H4 (cell line): ENCODE data around the gene DNAJC3. TPM values are rescaled to one million over a fixed set of nuclear protein-coding genes. Genes with fewer than 3 reads are reported as not detected.
"Not testable (repeated sequence)": the region's sequence is repeated elsewhere in the genome, so short reads cannot be mapped to it uniquely, and the experiment has no call there.

ENCODE experiments used
- DNase-seq: peaks from one replicate; pipeline ENCODE4 v3.0.0-alpha.2; 2015; ENCODE audit warnings: low spot score
- total RNA-seq: library from RNA; depleted of rRNA; stranded (reverse); fragments of >200 nt; shearing (Covaris generic); gene quantifications from 2 replicates; pipeline ENCODE4 v1.2.3, GENCODE V29; 2014

DNAJC3 gene
- total RNA-seq, 1 experiment from 2014 or later: 29.1 TPM

GRCh38 chr13:95671597-95671996 is 5.3 kb upstream of the DNAJC3 start:
- no peak for DNase-seq

GRCh38 chr13:95676105-95676761 is 706 bp upstream of the DNAJC3 start:
- peak; percentile 9 for DNase-seq

- DNase-seq: no peak
Measured at GRCh38 chr13:95677564-95678266, 776 bp downstream of the DNAJC3 start.

DNA sequence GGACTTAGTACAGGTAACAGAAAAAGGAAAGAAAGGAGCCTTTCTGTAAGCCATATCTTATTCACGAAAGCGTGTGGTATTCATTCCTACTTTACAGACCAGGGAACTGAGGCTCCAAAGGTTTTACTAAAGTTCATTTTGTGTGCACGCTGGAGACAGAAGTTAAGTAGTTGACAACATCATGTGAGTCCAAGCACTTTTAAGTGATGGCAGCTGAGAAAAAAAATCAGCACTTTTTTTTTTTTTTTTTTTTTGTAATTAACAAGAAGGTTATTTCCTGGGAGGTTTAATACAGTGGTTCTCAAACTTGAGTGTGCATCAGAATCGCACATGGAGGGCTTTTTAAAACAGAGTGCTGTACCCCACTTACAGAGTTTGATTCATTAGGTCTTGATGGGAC is 2.0 kb downstream of the DNAJC3 start:
- no peak for DNase-seq

DNA sequence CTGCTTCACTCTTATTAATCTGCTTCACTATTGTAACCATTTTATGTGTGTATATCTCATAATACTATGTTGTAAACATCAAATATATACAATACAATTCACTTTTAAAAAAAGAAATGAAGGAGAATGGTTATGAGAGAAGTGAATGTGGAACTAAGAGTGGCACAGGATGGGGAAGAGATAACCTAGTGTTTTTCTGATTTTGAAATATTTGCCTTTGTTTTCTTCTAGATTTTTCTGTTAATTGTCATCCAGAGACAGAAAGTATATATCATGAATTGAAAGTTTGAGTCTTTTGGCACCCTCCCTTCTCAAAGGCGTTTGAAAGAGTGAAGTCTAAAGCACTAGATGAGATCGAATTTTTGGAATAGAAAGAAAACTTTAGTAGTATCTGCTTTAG is 2.8 kb downstream of the DNAJC3 start:
- DNase-seq: no peak

- DNase-seq: no peak
Measured at GRCh38 chr13:95684418-95684817, 7.5 kb downstream of the DNAJC3 start.

GRCh38 chr13:95684960-95685359 is 8.0 kb downstream of the DNAJC3 start:
- DNase-seq: not testable (repeated sequence)

DNA sequence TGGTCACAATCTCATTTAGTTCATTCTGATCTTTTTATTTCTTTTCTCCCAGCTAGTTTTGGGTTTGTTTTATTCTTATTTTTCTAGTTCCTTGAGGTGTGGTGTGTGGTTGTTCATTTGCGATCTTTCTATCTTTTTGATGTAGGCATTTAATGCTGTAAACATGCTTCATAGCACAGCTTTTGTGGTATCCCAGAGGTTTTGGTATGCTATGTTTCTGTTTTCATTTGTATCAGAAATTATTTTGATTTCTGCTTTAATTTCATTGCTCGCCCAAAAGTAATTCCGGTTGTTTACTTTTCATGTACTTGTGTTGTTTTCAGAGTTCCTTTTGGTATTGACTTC is 12.6 kb downstream of the DNAJC3 start:
- DNase-seq: no peak

DNA sequence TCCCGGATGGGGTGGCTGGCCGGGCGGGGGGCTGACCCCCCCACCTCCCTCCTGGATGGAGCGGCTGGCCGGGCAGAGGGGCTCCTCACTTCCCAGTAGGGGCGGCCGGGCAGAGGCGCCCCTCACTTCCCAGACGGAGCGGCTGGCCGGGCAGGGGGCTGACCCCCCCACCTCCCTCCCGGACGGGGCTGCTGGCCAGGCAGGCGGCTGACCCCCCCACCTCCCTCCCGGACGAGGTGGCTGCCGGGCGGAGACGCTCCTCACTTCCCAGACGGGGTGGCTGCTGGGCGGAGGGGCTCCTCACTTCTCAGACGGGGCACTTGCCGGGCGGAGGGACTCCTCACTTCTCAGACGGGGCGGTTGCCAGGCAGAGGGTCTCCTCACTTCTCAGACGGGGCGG is 14.0 kb downstream of the DNAJC3 start:
- DNase-seq: not testable (repeated sequence)

- no peak for DNase-seq
Measured at GRCh38 chr13:95697052-95697680, 20.2 kb downstream of the DNAJC3 start.

- DNase-seq: peak; percentile 4
Measured at GRCh38 chr13:95698047-95698749, 21.3 kb downstream of the DNAJC3 start.

DNA sequence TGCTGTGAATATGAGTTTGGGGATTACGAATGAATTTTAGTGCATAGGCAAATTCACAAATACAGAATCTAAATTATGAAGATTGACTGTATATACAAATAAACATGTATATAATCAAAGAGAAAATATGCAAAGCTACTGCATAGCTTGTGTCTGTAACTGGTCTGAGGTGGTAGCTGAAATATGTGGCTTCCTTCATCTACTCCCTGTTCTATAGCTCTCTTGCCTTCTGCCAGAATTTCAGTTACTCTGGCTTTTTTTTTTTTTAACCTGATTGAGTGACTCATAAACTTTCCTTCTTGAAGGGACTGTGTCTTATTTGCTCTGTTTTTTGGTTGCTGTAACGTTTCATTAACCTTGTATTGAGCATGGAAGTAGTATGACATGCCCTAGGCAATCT is 26.6 kb downstream of the DNAJC3 start:
- DNase-seq: no peak

DNA sequence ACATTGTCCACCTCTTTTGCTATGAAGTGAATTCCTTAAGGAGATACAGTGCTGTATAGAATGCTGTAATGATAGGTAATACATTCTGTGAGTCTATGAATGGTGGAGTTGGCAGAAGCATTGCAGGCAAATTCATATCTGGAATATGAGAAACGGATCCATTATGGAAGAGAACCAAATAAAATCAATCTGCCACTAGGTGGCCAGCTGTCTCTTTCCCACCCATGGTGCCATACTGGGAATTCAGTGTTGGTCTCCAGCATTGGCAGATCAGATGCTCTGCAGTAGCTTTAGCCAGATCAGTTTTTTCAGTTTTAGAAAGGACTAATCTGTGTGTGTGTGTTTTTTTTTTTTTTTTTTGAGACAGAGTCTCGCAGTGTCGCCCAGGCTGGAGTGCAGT is 27.6 kb downstream of the DNAJC3 start:
- DNase-seq: no peak

DNA sequence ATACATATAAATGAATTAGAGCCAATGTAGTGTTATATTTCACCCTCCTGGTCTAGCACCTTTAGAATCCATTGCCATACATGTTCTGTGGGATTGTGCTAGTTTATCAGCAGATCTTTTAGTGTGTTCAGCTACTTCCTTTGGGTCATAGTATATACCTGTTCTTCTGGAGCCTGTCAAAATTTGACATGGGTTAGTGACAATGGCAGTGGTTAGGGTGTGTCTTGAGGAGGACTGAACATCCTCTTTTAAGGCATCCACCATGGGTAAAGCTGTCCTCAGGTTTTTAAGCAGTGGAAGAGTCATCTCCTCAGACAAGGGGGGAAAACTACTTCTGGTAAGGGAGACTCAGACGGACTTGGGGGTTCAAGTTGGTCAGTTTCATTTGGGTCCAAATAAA is 29.4 kb downstream of the DNAJC3 start:
- DNase-seq: no peak

- no peak for DNase-seq
Measured at GRCh38 chr13:95707035-95707434, 30.1 kb downstream of the DNAJC3 start.

DNA sequence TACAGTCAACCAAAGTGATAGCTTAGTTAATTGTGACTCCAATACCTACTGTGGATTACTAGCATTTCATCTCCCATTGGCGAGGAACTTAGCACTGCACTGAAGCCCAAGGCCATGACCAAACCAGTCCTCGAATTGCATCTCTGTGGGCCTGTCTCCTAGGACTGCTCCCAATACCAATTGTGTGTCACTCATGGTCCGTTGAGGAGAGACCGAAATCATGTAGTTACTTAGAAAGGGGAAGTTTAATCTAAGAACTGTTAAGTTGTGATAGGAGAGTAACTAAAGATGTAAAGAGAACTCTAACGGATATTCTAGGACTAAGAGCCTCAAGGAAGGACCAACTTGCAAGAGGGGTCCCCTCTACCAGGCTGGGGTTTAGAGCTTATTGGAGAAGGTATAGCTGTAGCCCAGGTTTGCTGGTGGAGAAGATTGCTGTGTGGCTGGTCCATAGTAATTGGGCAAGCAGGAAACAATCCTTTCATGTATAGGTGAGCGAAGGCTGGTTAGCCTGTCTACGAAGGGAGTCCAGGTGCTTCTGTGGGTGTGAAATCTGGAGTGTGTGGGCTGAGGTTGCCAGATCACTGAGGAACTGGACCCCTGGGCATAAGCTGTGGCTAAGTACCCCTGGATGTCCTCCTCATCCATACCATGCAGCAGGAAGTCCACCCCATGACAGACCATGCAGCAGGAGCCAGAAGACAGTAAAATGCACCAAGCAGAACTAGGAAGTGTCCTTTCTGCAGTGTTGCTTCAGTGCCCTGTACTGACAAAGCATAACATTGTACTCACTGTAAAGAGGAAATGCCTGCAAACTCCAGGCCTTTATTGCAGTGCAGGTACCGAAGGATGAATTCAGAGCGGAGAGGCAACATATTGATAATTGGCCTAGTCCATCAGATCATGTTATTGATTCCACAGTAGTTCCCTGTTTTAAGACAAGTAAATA is 30.8 kb downstream of the DNAJC3 start:
- no peak for DNase-seq

- no peak for DNase-seq
Measured at GRCh38 chr13:95708391-95708774, 31.4 kb downstream of the DNAJC3 start.

GRCh38 chr13:95708811-95709500 is 32.0 kb downstream of the DNAJC3 start:
- DNase-seq: no peak

- DNase-seq: peak; percentile 4
Measured at GRCh38 chr13:95710313-95710712, 33.4 kb downstream of the DNAJC3 start.

- not testable (repeated sequence) for DNase-seq
Measured at GRCh38 chr13:95712846-95713245, 35.9 kb downstream of the DNAJC3 start.

DNA sequence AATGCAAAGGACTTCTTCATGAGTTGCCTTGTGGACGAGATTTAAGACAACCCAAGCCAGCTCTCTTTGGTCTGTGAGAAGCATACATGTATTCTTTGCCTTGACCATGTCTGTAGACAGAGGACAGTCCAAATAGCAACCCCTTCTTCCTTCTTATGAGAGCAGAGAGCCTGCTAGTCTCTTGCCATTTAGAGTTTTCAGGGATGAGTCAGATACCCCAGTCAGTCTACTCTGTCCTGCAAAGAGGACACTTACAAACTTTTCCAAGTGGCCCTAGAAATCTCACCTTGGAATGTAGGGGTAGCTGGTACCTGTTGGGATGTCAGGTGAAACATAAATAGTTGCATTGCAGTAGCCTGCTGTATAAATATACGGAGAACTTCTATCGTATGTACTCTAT is 36.7 kb downstream of the DNAJC3 start:
- DNase-seq: no peak
